Vagina (tissue), 2 donors: ENCODE data around the gene ZMYND8. TPM values are rescaled to one million over a fixed set of nuclear protein-coding genes. Genes with fewer than 3 reads are reported as not detected.

Experiments used
- DNase-seq, 2 donors: peaks; one replicate each; pipeline ENCODE4 v3.0.0-alpha.2; 2017; ENCODE audit errors: extremely low spot score in 2 of 2
- H3K27ac ChIP-seq: fragments of 200-600 bp; sonication (generic); one replicate; pipeline ENCODE4 v1.5.1; 2019
- H3K27me3 ChIP-seq: fragments of 200-600 bp; sonication (generic); one replicate; pipeline ENCODE4 v1.5.1; 2019
- H3K36me3 ChIP-seq, 2 donors: fragments of 200-600 bp; sonication (generic); one replicate each; pipeline ENCODE4 v1.5.1; 2017 to 2019
- H3K4me1 ChIP-seq: fragments of 200-600 bp; sonication (generic); one replicate; pipeline ENCODE4 v1.5.1; 2019
- H3K4me3 ChIP-seq, 2 donors: fragments of 200-600 bp; sonication (generic); 1 replicate in 1 of 2; 2 replicates in 1 of 2; pipeline ENCODE4 v1.5.1; 2016 to 2019
- H3K9me3 ChIP-seq: fragments of 200-600 bp; sonication (generic); one replicate; pipeline ENCODE4 v1.5.1; 2019
- POLR2A ChIP-seq, 2 donors: fragments of 450-650 bp; IDR thresholded peaks; one replicate each; pipeline ENCODE4 v1.6.1; 2017; ENCODE audit warnings: antibody characterized with exemption in 2 of 2, mild to moderate bottlenecking in 2 of 2, moderate library complexity in 2 of 2
- POLR2AphosphoS5 ChIP-seq, 2 donors: sonication (generic); formaldehyde crosslinking; IDR thresholded peaks; one replicate each; pipeline ENCODE4 v1.9.0; 2017; ENCODE audit warnings: antibody characterized with exemption in 2 of 2, mild to moderate bottlenecking in 2 of 2, low read depth in 1 of 2; ENCODE audit not compliant: insufficient read depth in 1 of 2
- intact Hi-C: fragments of 100-400 bp; cut with DNase I; formaldehyde crosslinking; loops from one replicate; pipeline ENCODE4 v1.15.1; 2023
- total RNA-seq: library from RNA; depleted of rRNA; stranded (reverse); fragments of >200 nt; gene quantifications from one replicate; pipeline ENCODE4 v1.2.3, GENCODE V29; 2016
- TF ChIP-seq, protein P1 (sequence below), 3 experiments: fragments of 450-650 bp in 2 of 3; fragments of 200-600 bp in 1 of 3; sonication (generic) in 1 of 3; IDR thresholded peaks; one replicate each; pipeline ENCODE4 v1.5.1; 2017 to 2019; ENCODE audit warnings: antibody characterized with exemption in 3 of 3, mild to moderate bottlenecking in 2 of 3, moderate library complexity in 2 of 3

ZMYND8 gene
- total RNA-seq, 1 donor from 2014 or later = 91.1 TPM

DNA sequence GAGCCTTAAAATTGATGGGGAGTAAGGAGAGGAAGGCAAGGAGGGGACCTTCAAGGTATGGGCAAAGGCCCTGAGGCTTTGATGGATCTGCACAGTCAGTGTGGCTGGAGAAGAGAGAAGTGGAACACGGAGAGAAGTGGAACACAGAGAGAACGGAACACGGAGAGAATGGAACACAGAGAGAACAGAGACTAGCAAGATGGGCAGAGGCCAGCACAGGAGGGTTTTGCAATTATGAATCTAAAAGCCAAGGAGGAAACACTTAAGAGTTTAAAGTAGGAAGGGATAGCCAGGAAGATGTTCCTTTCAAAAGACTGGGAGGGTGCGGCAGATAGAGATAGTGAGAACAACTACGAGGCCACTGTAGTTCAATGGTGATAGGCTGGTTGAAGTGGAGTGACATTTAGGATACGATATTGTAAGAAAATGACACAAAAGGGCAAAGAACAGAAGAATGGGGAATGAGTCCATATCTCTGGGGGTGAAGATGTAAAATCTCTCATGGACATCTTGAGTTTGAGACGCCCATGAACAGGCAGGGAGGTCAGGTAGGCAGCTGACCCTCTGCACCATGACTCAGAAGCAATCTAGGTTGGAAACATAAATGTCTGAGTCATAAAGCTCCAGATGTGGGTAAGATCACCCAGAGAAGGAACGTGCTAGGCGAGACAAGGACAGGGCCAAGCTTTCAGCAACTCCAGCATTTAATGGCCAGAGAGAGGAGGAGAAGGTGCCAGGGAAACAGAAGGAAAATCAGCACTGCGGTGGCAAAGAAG is 25.4 kb downstream of the ZMYND8 start:
- Histone ChIP-seq H3K9me3 (no peaks in the 10 kb centered on the region), H3K4me3 (no peak overlapping the region), H3K36me3 (no peaks in the 10 kb centered on the region), H3K27ac (peak overlapping the region; percentile 76), H3K27me3 (no peaks in the 10 kb centered on the region), H3K4me1 (peaks cover 74% of the 10 kb centered on the region)
- no peak for DNase-seq
- TF ChIP-seq POLR2AphosphoS5 (IDR thresholded peaks at IDR 0.05; ENCODE audit: insufficient read depth in 1 of 2, low read depth in 1 of 2) (peak in 1 of 2 donors; percentile 27), POLR2A (IDR thresholded peaks at IDR 0.05) (no peak)
- intact Hi-C loops = no loop called here

DNA sequence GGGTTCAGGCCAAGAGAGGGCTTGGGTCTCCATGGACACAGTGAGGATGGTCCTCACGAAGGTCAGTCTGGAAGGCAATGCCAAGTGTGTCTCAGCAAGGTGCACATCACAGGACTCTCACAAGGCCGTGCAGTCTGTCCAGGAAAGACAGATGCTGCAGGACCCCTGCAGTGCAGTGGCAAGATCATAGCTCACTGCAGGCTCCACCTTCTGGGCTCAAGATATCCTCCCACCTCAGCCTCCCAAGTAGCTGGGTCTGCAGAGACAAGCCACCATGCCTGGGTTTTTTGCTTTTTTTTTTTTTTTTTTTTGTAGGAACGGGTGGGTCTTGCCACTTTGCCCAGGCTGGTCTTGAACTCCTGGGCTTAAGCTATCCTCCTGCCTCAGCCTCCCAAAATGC is 26.4 kb downstream of the ZMYND8 start:
- Histone ChIP-seq H3K27me3 (no peaks in the 10 kb centered on the region), H3K4me1 (peaks cover 64% of the 10 kb centered on the region), H3K9me3 (no peaks in the 10 kb centered on the region), H3K27ac (peak overlapping the region; percentile 76), H3K36me3 (no peaks in the 10 kb centered on the region), H3K4me3 (no peak overlapping the region)
- no peak for DNase-seq
- TF ChIP-seq POLR2A (IDR thresholded peaks at IDR 0.05) (no peak), POLR2AphosphoS5 (IDR thresholded peaks at IDR 0.05; ENCODE audit: insufficient read depth in 1 of 2, low read depth in 1 of 2) (no peak)
- TF ChIP-seq, protein P1, sequence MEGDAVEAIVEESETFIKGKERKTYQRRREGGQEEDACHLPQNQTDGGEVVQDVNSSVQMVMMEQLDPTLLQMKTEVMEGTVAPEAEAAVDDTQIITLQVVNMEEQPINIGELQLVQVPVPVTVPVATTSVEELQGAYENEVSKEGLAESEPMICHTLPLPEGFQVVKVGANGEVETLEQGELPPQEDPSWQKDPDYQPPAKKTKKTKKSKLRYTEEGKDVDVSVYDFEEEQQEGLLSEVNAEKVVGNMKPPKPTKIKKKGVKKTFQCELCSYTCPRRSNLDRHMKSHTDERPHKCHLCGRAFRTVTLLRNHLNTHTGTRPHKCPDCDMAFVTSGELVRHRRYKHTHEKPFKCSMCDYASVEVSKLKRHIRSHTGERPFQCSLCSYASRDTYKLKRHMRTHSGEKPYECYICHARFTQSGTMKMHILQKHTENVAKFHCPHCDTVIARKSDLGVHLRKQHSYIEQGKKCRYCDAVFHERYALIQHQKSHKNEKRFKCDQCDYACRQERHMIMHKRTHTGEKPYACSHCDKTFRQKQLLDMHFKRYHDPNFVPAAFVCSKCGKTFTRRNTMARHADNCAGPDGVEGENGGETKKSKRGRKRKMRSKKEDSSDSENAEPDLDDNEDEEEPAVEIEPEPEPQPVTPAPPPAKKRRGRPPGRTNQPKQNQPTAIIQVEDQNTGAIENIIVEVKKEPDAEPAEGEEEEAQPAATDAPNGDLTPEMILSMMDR (IDR thresholded peaks at IDR 0.05) = no peak
- intact Hi-C loops = no loop called here

DNA sequence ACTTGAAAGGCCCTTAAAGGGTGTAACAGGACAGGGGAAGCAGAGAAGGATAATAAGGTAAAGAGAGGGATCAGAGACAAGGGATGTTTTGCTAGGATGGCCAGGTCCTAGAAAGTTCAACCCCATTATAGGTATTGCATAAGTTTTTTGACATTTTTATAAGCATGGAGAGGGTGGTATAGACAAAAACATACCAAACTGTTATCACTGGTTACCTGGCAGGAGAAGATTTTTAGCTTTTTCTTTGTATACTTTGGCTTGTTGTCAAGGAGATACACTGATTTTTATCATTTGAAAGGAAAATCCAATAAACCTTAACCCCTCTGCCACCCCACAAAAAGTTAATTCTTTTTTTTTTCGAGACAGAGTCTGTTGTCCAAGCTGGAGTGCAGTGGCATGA is 28.4 kb downstream of the ZMYND8 start:
- intact Hi-C loops = no loop called here
- TF ChIP-seq POLR2AphosphoS5 (IDR thresholded peaks at IDR 0.05; ENCODE audit: insufficient read depth in 1 of 2, low read depth in 1 of 2) (no peak), POLR2A (IDR thresholded peaks at IDR 0.05) (no peak)
- TF ChIP-seq, protein P1 (IDR thresholded peaks at IDR 0.05) = no peak
- Histone ChIP-seq H3K27me3 (no peaks in the 10 kb centered on the region), H3K9me3 (no peaks in the 10 kb centered on the region), H3K4me3 (no peak overlapping the region), H3K4me1 (peaks cover 48% of the 10 kb centered on the region), H3K27ac (peak overlapping the region; percentile 76), H3K36me3 (no peaks in the 10 kb centered on the region)
- DNase-seq = no peak

DNA sequence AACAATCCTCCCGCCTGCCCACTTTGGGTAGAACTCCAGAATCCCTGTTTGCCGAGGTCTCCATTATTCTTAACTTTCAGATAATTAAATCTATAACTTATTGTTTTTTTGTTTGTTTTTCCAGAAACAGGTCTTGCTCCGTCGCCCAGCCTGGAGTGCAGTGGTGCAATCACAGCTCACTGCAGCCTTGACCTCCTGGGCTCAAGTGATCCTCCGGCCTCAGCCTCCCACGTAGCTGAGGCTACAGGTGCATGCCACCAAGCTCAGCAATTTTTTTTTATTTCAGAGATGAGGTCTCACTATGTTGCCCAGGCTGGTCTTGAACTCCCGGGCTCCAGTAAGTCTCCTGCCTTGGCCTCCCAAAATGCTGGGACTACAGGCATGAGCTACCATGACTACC is 28.8 kb downstream of the ZMYND8 start:
- H3K27me3 ChIP-seq = no peaks in the 10 kb centered on the region
- H3K27ac ChIP-seq = peak overlapping the region; percentile 76
- no peak overlapping the region for H3K4me3 ChIP-seq
- TF ChIP-seq POLR2AphosphoS5 (IDR thresholded peaks at IDR 0.05; ENCODE audit: insufficient read depth in 1 of 2, low read depth in 1 of 2) (no peak), POLR2A (IDR thresholded peaks at IDR 0.05) (no peak)
- TF ChIP-seq, protein P1 (IDR thresholded peaks at IDR 0.05) = no peak
- no peaks in the 10 kb centered on the region for H3K9me3 ChIP-seq
- H3K4me1 ChIP-seq = peaks cover 43% of the 10 kb centered on the region
- no peak for DNase-seq
- intact Hi-C loops = no loop called here
- H3K36me3 ChIP-seq = no peaks in the 10 kb centered on the region

DNA sequence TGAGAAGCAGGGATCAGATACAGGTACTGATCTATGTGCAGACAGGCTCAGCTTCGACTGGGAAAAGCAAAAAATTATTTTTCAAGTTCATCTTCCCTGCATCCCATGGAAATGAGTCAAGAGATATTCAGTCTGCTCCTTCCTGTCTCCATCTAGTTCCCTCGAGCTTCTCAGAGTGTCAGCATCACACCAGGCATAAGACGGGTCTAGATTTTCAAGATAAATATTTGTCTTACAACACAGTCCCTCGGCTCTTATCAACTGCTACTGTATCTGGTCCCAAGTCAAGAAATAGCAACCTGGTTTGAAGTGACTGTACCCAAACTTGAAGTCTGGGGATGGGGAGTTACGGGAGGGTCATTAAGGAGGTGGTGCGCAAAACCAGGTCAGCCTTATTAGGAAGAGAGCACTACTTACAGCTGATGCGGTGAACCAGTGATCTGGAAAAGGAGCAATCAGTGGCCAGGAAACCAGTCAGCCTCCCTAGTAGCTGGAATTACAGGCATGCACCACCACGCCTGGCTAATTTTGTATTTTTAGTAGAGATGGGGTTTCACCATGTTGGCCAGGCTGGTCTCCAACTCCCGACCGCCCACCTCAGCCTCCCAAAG is 29.7 kb downstream of the ZMYND8 start:
- peaks cover 44% of the 10 kb centered on the region for H3K4me1 ChIP-seq
- DNase-seq = no peak
- no peak overlapping the region for H3K27ac ChIP-seq

More for the DNA sequence above, 29.7 kb downstream of the ZMYND8 start:
- Histone ChIP-seq H3K36me3 (no peaks in the 10 kb centered on the region), H3K9me3 (no peaks in the 10 kb centered on the region), H3K27me3 (no peaks in the 10 kb centered on the region), H3K4me3 (no peak overlapping the region)
- intact Hi-C loops = no loop called here
- TF ChIP-seq POLR2AphosphoS5 (IDR thresholded peaks at IDR 0.05; ENCODE audit: insufficient read depth in 1 of 2, low read depth in 1 of 2) (no peak), POLR2A (IDR thresholded peaks at IDR 0.05) (no peak)
- TF ChIP-seq, protein P1 (IDR thresholded peaks at IDR 0.05) = no peak
